GM18505 (cell line): ENCODE data around the gene RELT.

Source experiments
- ATAC-seq: cut with Tn5 transposase; IDR thresholded peaks from one replicate; pipeline ENCODE4 v1.9.1; 2021; ENCODE audit not compliant: unreplicated experiment
- POLR2A ChIP-seq: IDR thresholded peaks from 4 replicates; pipeline ENCODE4 v1.6.1; 2011; ENCODE audit warnings: borderline replicate concordance; ENCODE audit not compliant: insufficient read depth, insufficient read length; ENCODE audit errors: extremely low read depth

Gene RELT

DNA sequence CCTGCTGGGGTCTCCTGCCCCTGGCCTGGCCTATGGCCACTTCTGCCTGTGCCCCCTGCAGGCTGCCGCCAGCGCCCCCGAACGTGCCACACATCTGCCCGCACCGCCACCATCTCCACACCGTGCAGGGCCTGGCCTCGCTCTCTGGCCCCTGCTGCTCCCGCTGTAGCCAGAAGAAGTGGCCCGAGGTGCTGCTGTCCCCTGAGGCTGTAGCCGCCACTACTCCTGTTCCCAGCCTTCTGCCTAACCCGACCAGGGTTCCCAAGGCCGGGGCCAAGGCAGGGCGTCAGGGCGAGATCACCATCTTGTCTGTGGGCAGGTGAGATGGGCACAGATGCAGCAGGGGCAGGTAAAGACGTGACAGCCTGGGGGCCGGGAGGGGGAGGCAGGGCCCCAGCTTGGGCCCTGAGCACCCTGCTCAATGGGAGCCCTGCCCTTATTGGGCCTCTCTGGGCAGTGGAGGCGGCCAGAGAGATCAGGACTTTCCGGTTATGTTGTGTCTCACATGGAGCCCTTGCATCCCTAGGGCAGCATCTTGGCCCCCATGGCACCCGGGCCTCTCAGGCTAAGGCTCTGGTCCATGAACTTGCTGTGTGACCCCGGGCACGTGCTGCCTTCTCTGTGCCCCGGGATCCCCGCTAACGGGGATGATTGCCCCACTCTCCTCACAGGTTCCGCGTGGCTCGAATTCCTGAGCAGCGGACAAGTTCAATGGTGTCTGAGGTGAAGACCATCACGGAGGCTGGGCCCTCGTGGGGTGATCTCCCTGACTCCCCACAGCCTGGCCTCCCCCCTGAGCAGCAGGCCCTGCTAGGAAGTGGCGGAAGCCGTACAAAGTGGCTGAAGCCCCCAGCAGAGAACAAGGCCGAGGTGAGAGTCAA lies 18.5 kb downstream of the RELT start:
- ATAC-seq, result no peak
- TF ChIP-seq POLR2A, result no peak

DNA sequence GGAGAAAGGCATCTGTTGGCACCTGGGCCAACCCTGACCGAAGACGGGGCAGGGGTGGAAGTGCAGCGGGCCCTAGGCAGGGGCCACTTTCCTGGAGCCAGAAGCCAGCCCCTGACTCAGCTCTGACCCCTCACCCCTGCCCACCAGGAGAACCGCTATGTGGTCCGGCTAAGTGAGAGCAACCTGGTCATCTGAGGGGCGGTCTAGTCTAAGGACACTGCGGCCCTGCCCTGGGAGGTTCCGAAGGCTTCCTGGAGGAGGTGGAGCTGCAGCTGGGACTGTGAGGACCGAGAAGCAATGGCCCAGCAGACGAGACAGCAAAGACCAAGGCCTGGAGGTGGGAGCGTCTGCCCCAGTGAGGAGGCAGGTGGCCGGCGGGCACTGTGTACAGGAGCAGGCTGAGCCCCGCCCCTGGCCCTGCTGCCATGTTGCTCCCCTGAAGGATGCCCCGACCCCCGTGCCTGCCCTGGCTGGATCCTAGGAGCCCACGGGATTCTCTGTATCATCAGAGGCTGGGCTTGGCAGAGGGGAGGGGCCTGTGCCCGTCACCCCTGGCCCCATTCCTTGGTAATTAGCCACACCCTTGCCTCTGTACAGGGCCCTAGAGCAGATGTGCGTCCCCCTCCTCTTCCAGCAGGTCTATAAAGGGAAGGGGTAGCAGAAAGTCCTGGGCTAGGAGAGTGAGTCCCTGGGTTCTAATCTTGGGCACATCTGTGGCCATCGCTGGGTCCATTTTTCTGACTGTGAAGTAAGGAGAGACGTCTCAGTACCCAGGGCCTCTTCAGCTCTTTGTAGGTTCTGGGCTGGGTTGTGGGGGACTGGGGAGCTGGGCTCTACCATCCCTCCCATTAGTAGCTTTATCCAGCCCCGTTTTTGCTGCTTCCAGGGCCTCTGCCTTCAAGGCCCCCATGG lies 19.4 kb downstream of the RELT start:
- ATAC-seq, result no peak
- TF ChIP-seq POLR2A, result no peak

DNA sequence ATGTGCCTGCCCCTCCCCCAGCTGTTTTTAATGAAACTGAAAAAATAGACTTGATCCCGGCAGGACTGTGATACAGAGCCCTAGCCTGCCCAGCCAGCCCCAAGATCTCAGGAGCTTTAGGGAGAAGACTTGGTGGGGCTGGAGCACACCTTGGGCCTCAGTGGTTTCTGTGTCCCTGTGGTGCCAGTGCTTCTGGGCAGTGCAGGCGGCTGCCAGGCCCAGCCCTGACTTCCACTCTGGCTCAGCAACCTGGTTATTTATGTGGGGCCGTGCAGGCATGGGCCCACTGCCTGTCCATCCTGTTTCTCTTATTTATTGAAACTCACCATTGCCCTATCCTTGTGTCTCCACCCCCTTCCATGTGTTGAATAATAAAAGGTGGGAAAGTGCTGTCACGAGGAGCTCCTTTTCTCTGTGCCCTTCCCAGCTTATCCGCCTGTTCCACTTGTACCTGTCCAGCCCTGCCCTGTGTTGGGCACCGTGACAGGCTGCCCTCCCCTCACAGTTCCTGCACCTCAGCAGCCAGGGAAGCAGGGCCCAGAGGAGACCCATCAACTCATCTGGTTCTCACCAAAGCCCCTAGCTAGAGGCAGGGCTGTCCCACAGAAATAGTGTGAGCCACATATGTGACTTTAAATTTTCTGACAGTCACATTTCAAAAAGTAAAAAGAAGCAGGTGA lies 20.2 kb downstream of the RELT start:
- ATAC-seq, result no peak
- TF ChIP-seq POLR2A, result no peak

DNA sequence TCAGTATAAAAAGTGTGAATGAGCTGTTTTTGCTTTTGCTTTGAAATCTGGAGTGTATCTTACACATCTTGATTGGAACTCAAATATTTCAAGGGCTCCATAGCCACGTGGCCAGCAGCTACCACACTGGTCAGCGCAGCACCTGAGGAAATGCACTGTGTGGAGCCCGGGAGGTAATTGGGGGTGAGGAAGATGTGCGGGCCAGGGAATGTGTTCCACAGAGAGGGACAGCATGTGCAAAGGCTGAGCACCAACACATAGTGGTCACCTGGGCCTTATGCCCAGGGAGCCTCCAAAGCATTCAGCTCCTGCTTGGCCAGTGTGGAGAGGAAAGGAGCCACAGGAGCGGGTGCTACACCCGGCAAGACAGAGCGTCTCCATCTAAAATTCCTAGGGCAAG lies 20.8 kb downstream of the RELT start:
- no peak for TF ChIP-seq POLR2A

DNA sequence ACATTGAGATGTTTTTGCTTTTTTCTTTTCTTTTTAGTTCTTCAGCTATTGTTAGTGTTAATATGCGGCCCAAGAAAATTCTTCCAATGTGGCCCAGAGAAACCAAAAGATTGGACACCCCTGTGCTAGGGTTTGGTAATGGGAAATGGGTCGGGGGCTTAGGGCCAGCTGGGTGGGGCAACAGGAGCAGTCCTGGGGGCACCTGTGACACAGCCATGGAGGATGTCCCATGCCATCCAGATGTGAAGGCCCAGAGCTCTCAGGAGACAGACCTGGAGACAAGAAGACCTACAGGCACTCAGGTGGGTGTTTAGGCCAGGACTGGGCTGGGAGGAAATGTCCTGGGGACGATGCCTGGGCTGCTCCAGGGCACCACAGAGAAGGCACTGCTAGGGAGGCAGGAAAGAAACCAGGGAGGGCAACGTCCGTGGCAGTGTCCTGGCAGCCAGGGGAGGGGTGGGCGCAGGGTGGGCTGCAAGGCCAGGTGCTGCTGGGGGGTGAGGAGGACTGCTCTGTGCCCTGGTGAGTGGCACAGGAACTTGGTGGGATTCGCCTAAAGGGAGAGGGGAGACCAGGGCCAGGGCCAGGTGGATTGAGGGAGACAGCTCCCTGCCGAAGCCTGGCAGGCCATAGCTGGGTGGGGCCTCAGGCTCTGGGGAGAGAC lies 21.4 kb downstream of the RELT start:
- ATAC-seq, result no peak
- TF ChIP-seq POLR2A, result no peak

More for the DNA sequence above, 20.8 kb downstream of the RELT start:
- no peak for ATAC-seq

DNA sequence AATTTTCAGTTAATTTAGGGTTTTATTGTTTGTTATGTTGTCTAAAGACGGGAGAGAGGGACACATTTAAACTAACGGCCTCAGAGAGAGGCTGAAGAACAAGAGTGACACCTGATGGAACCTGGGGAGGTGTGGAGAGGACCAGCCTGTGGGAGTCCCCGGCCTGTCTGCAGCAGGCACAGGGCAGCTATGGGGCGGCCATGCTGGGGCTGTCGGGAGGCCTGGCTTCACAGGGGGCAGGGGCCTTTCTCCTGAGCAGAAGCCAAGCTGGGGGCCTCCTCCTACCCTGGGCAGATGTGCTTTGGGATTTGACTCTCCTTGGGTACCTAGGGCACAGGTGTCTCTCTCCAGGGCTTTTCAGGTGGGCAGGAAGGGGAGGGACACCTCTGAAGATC lies 21.9 kb downstream of the RELT start:
- ATAC-seq, result no peak
- no peak for TF ChIP-seq POLR2A

DNA sequence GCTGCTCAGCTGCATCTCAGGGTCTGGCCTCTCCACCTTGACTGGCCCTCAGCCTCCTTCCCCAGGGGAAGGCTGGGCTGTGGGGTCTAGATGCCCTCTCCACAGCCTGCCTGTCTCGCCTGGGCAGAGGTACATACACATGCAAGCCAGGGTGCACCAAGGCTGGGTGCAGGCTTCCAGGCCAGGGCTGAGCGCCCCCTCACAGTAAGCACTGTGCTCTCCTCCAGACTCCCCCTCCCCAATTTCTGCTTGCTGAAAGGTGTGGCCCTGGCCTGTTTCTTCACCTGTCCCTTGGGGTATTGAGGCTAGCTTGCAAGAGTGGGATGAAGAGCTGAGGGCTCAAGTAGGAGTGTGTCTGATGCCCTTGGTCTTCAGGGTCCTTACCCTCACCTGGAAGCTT lies 22.5 kb downstream of the RELT start:
- TF ChIP-seq POLR2A, result no peak
- no peak for ATAC-seq

DNA sequence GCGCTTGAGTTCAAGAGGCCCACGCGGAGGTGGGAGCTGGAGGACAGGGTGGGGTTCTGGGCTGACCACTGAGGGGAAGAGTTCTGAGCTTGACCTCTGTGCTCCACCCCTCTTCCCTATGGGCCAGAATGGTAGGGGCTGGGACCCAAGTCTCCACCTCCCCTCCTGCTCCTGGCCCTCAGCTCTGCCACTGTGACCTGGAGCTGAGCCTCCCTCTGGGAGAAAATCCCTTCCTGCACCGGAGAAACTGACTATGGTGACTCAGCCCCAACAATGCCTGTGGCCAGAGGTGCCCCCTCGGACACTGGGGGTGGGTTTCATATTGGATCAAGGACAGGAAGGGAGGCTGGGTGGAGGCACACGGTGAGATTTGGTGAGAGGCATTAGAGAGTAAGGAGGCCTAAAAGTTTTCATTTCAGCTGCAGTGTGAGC lies 23.0 kb downstream of the RELT start:
- no peak for TF ChIP-seq POLR2A
- no peak for ATAC-seq

DNA sequence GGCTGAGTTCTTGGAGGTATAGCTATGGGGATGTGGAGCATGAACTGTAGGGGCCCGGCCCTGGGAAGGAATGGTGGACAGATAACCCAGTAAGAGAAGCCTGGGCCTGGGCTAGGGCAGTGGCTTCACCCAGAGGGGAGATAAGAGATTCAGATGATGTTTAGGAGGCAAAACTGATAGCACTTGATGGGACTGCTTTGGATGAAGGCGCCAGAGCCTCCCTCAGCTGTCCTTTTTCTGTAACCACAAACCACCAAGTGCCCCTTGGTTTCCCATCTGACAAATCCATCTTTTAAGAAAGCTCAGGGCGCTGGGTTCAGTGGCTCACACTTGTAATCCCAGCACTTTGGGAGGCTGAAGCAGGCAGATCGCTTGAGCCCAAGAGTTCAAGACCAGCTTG lies 23.4 kb downstream of the RELT start:
- TF ChIP-seq POLR2A, result no peak
- no peak for ATAC-seq

DNA sequence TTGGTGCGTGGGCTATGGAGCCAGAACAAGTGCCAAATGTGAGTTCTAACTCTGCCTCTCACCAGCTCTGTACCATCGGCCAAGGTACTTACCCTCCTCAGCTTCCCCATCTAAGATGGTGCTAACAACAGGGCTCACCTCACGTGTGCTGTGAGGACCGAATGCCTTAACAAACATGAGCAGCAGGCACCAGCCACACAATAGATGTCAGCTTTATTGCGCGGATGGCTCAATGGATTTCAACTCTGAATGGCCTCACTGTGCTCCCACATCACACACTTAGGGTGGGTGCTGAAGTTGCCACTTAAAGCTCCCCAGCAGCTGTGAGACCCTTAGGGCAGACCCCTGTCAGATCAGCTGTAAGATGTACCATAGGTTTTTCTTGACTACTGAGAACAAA lies 24.1 kb downstream of the RELT start:
- ATAC-seq, result no peak
- TF ChIP-seq POLR2A, result no peak

DNA sequence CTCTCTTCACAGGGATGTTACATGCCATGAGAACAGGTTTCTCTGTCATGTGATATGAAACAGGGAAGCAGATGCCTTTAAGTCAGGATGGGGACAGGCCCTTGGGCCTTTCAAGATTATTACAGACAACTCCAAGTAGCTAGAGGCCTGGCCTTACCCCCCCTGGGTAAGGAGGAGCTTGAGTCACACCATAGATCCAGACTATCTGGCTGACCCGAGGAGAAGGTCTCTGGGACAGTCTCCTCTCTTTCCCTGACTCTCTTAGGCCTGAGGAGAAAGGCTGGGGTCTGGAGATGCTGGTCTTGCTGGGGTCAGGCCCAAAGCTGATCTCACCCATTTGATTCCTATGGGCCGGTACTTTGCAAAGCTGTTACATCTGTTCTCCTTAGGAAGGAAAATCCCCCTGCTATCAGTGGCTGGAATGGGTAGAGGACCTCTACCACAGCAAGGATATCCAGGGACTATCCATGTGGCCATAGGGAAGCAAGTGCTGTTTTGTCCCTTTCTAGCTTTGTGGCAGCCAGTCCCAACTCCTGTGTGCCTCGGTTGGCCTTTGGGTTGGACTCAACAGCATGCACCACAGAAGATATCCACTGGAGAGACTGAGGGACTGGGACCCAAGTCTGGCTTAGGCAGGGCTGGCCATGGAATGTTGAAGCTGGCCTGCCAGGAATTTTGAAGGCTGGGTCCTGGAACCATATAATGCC lies 25.2 kb downstream of the RELT start:
- TF ChIP-seq POLR2A, result no peak
- no peak for ATAC-seq
